ENCODE results near the gene CHFR. TPM values are rescaled to one million over a fixed set of nuclear protein-coding genes. Genes with fewer than 3 reads are reported as not detected.

Gene CHFR
- total RNA-seq, 1 donor from 2014 or later, result 50.2 TPM

- intact Hi-C loops (cut with DNase I), result no loop called here
- H3K36me3 ChIP-seq, result peaks cover 86% of the 10 kb centered on the region
- no peaks in the 10 kb centered on the region for H3K4me1 ChIP-seq
These were observed 80.5 kb downstream of the CHFR start for GRCh38 chr12:132806857-132807256.

DNA sequence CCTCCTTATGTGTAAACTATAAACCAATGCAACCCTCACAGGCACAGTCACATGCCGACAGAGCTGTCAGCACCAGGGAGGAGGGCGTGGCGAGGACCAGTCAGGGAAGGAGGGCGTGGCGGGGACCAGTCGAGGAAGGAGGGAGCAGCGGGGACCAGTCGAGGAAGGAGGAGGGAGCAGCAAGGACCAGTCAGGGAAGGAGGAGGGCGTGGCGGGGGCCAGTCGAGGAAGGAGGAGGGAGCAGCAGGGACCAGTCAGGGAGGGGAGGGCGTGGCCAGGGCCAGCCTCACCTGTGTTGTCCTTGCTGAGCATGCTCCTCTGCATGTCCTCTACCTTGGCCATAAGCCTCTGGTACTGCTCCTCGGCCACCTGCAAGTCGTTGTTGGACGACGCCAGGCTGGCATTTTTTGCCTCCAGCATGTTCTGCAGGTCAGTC is 83.0 kb downstream of the CHFR start:
- no peak for DNase-seq
- no peak overlapping the region for H3K4me3 ChIP-seq
- no peaks in the 10 kb centered on the region for H3K9me3 ChIP-seq
- ATAC-seq, result peak; percentile 48
- no peak for TF ChIP-seq CTCF (IDR thresholded peaks at IDR 0.05)
- no peaks in the 10 kb centered on the region for H3K4me1 ChIP-seq
- H3K36me3 ChIP-seq, result peaks cover 89% of the 10 kb centered on the region
- intact Hi-C loops (cut with DNase I), result no loop called here
- H3K27ac ChIP-seq, result no peak overlapping the region
- H3K27me3 ChIP-seq, result no peaks in the 10 kb centered on the region

More at GRCh38 chr12:132806857-132807256, 80.5 kb downstream of the CHFR start:
- DNase-seq (no peak), ATAC-seq (no peak)
- Histone ChIP-seq H3K4me3 (no peak overlapping the region), H3K9me3 (no peaks in the 10 kb centered on the region), H3K27me3 (no peaks in the 10 kb centered on the region), H3K27ac (no peak overlapping the region)
- no peak for TF ChIP-seq CTCF (IDR thresholded peaks at IDR 0.05)

GRCh38 chr12:132803888-132804287 is 83.5 kb downstream of the CHFR start:
- no peaks in the 10 kb centered on the region for H3K9me3 ChIP-seq
- no peak overlapping the region for H3K27ac ChIP-seq
- no peaks in the 10 kb centered on the region for H3K27me3 ChIP-seq
- H3K36me3 ChIP-seq, result peaks cover 90% of the 10 kb centered on the region
- no peaks in the 10 kb centered on the region for H3K4me1 ChIP-seq
- intact Hi-C loops (cut with DNase I), result no loop called here
- TF ChIP-seq CTCF (IDR thresholded peaks at IDR 0.05), result no peak
- DNase-seq (no peak), ATAC-seq (no peak)
- H3K4me3 ChIP-seq, result no peak overlapping the region

GRCh38 chr12:132803125-132803524 is 84.3 kb downstream of the CHFR start:
- H3K4me3 ChIP-seq, result no peak overlapping the region
- H3K27me3 ChIP-seq, result no peaks in the 10 kb centered on the region
- no peak for TF ChIP-seq CTCF (IDR thresholded peaks at IDR 0.05)
- no peaks in the 10 kb centered on the region for H3K4me1 ChIP-seq
- intact Hi-C loops (cut with DNase I), result no loop called here
- H3K36me3 ChIP-seq, result peaks cover 90% of the 10 kb centered on the region
- no peak overlapping the region for H3K27ac ChIP-seq
- ATAC-seq (no peak), DNase-seq (no peak)
- no peaks in the 10 kb centered on the region for H3K9me3 ChIP-seq

- H3K27ac ChIP-seq, result no peak overlapping the region
- intact Hi-C loops (cut with DNase I), result no loop called here
- H3K4me1 ChIP-seq, result no peaks in the 10 kb centered on the region
- peaks cover 92% of the 10 kb centered on the region for H3K36me3 ChIP-seq
- no peak overlapping the region for H3K4me3 ChIP-seq
- H3K9me3 ChIP-seq, result no peaks in the 10 kb centered on the region
- no peak for TF ChIP-seq CTCF (IDR thresholded peaks at IDR 0.05)
- H3K27me3 ChIP-seq, result no peaks in the 10 kb centered on the region
- DNase-seq (no peak), ATAC-seq (no peak)
These were observed 85.7 kb downstream of the CHFR start for GRCh38 chr12:132801741-132802140.

GRCh38 chr12:132798836-132799235 is 88.6 kb downstream of the CHFR start:
- no peak for TF ChIP-seq CTCF (IDR thresholded peaks at IDR 0.05)
- ATAC-seq (no peak), DNase-seq (no peak)
- no peaks in the 10 kb centered on the region for H3K9me3 ChIP-seq
- no peaks in the 10 kb centered on the region for H3K4me1 ChIP-seq
- H3K27me3 ChIP-seq, result no peaks in the 10 kb centered on the region
- H3K36me3 ChIP-seq, result peaks cover 94% of the 10 kb centered on the region
- no peak overlapping the region for H3K4me3 ChIP-seq
- no peak overlapping the region for H3K27ac ChIP-seq
- intact Hi-C loops (cut with DNase I), result no loop called here

All from upper lobe of right lung (tissue), 1 donor.